NB4 (cell line): ENCODE measurements around the gene ZNF148.

Source experiments
- CTCF ChIP-seq: IDR thresholded peaks from one replicate; pipeline ENCODE4 v1.5.1; 2012; ENCODE audit warnings: low read depth, low read length
- POLR2A ChIP-seq: IDR thresholded peaks from 2 replicates; pipeline ENCODE4 v1.6.1; 2011; ENCODE audit warnings: mild to moderate bottlenecking; ENCODE audit not compliant: insufficient read length; ENCODE audit errors: extremely low read depth
- TF ChIP-seq, protein P1 (sequence below): IDR thresholded peaks from 2 replicates; pipeline ENCODE4 v1.6.1; 2011; ENCODE audit warnings: low read depth, low read length

DNA sequence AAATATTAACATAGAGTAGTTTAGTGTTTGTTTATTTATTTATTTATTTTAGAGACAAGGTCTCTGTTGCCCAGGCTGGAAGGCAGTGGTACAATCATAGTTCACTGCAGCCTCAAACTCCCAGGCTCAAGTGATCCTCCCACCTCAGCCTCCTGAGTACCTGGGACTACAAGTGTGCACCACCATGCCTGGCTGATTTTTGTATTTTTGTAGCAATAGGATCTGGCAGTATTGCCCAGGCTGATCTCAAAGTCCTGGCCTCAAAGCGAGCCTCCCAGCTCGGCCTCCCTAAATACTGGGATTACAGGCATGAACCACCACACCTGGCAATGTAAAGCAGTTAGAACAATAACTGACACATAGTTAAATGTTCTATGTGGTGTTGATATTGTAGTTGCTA lies 4.4 kb upstream of the ZNF148 start:
- TF ChIP-seq POLR2A (no peak), CTCF (no peak)
- TF ChIP-seq, protein P1, sequence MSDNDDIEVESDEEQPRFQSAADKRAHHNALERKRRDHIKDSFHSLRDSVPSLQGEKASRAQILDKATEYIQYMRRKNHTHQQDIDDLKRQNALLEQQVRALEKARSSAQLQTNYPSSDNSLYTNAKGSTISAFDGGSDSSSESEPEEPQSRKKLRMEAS = no peak
